ENCODE results near the gene IL22.
"Not testable (repeated sequence)": the region's sequence is repeated elsewhere in the genome, so short reads cannot be mapped to it uniquely, and the experiment has no call there.

IL22 gene

DNA sequence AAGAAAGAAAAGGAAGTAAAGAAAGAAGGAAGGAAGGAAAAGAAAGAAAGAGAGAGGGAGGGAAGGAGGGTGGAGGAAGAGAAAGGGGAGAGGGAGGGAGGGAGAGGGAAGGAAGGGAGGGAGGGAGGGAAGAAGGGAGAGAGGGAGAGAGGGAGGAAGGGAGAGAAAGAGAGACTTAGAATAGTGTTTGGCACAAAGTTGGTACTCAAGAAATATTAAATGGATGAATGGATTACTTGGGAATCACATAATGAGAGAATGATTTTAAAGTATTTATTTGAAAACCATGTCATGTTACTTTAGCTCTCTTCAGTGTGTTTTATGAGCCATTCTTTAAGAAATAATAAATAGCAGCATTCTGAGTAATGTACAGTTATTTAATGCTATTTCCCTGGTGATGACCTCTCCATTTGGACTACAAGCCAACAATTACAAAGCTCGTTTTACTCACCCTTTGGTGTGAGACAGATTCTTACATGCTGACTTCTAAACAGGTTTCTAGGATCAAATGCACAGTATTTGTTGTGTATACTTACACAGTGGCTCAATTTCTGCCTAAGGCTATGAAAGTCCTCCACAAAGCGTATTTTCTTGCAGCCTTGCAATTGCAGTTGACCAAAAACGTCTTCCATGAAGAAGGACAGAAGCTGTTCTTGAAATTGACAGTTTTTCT is 28.7 kb downstream of the IL22 start:
- H3K4me3 ChIP-seq (ENCODE audit: low read length) = no peak overlapping the region
- TF ChIP-seq, protein P1, sequence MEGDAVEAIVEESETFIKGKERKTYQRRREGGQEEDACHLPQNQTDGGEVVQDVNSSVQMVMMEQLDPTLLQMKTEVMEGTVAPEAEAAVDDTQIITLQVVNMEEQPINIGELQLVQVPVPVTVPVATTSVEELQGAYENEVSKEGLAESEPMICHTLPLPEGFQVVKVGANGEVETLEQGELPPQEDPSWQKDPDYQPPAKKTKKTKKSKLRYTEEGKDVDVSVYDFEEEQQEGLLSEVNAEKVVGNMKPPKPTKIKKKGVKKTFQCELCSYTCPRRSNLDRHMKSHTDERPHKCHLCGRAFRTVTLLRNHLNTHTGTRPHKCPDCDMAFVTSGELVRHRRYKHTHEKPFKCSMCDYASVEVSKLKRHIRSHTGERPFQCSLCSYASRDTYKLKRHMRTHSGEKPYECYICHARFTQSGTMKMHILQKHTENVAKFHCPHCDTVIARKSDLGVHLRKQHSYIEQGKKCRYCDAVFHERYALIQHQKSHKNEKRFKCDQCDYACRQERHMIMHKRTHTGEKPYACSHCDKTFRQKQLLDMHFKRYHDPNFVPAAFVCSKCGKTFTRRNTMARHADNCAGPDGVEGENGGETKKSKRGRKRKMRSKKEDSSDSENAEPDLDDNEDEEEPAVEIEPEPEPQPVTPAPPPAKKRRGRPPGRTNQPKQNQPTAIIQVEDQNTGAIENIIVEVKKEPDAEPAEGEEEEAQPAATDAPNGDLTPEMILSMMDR (conservative IDR thresholded peaks at IDR 0.05; ENCODE audit: low read length) = no peak
- DNase-seq (ENCODE audit: low read depth) = peak; percentile 54

DNA sequence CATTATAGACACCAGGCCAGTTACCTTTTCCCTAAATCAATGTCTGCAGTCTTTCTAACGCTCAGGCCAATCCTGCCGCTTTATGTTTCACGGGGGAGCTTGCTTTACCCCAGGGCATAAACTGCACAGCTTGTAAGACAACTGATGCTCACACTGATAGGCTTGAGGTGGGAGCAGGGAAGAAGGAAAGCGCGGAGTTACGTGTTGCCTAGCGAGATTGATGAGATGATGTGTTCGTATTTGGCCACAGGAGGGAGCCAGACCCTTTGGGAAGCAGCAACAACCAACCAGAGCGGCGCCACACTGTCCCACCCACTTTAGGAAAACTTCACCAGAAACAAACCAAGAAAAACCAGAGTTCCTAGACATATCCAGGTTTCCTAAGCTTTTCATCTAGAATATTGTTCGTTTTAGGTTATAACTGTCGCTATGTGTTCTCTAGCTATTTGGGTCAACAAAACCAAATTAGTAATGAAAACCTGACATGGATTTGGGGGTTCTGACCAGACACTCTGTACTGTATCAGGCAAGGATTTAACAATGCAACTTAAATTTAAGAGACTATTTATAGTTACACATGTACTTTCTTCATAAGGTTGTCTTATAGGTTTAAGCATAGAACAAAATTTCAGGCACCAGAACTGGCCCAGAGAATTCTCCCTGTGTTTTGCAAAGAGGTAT is 30.2 kb downstream of the IL22 start:
- DNase-seq (ENCODE audit: low read depth) = peak; percentile 86
- TF ChIP-seq, protein P1 (conservative IDR thresholded peaks at IDR 0.05; ENCODE audit: low read length) = peak; percentile 95
- no peak overlapping the region for H3K4me3 ChIP-seq (ENCODE audit: low read length)

DNA sequence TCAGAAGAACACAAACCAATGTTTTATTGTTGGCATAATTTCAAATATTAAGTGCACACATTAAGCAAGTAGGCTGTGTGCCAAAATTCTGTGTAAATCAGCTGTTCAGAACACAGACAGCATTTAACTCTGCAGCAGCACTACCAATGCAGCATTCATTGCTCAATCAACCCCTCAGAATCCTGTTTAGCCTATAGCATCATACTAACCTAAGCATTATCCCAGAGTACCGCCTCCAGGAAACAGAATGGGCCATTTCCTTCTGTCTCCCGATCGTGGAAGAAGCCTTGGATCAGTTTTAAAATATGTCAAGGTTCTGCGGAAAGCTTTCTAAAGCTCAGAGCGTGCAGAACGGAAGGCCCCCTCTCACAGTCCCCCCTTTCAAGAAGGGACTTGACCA is 31.1 kb downstream of the IL22 start:
- DNase-seq (ENCODE audit: low read depth) = no peak
- H3K4me3 ChIP-seq (ENCODE audit: low read length) = no peak overlapping the region
- TF ChIP-seq, protein P1 (conservative IDR thresholded peaks at IDR 0.05; ENCODE audit: low read length) = no peak

DNA sequence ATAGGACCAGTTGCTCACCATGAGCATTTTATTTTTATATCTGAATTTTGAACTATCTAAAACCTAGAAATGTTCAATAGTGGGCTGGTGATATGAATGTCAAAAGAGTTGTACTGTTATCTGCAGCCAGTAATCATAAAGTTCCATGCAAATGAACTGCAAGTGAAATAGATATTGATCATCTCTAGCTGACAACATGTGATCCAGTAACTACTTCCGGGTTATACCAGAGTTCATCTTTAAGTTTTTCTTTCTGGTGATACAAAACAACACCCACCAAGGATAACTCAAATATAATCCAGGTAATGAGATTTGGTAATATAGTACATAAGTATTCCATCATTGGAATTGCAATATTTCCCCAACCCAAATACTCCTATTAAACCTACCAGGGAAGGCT is 31.9 kb downstream of the IL22 start:
- TF ChIP-seq, protein P1 (conservative IDR thresholded peaks at IDR 0.05; ENCODE audit: low read length) = no peak
- DNase-seq (ENCODE audit: low read depth) = no peak
- H3K4me3 ChIP-seq (ENCODE audit: low read length) = no peak overlapping the region

DNA sequence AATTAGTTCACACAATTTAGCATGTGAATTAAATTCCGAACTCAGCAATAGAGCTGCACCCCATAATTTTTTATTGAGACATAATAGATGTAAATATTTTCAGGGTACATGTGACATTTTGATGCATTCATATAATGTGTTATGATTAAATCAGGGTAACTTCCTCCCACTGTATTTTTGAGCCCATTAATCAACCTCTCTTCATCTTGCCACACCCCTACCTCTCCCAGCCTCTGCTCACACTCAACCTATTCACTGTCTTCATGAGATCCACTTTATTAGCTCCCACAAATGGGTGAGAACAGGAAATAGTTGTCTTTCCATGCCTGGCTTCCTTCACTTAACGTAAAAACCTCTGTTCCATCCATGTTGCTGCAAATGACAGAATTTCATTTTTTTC is 42.5 kb downstream of the IL22 start:
- no peak for DNase-seq (ENCODE audit: low read depth)
- no peak overlapping the region for H3K4me3 ChIP-seq (ENCODE audit: low read length)
- TF ChIP-seq, protein P1 (conservative IDR thresholded peaks at IDR 0.05; ENCODE audit: low read length) = no peak

DNA sequence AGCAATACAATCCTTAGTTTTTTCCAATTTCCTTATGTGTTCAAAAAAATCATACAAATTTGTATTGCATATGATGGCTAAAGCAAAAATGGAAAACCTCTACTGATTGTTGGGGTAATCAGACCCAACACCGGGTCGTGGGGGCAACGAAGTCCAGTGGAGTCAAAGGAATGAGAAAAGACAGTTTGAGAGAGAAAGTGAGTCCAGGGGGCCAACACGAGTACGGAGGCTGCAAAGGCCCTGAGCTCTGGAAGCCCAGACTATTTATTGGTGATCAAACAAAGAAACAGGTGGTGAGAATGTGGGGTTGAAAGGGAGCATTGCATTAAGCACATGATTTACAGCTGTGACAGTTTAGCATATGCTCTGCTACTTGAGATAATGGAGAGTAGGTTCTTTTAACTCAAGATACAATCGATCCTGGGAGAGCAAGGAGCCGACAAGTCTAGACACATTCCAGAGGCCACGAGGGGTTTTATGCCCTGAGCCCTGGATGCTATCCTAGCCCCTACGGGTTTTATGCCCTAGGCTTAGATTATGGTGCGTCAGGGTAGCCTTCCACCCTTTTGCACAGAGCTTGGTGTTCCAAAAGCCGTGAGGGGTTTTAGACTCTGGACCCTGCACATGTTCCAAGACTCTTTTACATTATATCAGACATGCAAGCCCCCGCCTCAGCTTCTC is 44.2 kb downstream of the IL22 start:
- H3K4me3 ChIP-seq (ENCODE audit: low read length); DNase-seq (ENCODE audit: low read depth): not testable (repeated sequence)

DNA sequence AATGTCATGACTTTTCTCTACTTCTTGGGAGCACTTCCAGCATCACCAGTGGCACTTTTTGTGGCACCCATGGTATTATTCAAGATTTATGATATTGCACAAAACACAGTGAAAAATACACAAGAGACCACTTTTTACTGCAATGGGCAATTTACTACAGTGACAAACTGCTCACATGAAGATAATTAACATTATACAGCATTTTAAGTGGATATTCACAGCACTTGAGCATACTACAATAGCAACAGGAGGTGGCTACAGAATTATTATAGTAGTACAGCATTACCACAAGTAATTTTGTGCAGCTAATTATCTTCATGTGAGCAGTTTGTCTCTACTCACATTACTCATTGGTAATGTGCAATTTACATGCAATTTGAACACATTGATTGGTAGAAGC is 46.1 kb downstream of the IL22 start:
- no peak for DNase-seq (ENCODE audit: low read depth)
- H3K4me3 ChIP-seq (ENCODE audit: low read length) = no peak overlapping the region
- TF ChIP-seq, protein P1 (conservative IDR thresholded peaks at IDR 0.05; ENCODE audit: low read length) = no peak
